Left kidney (tissue), 2 donors: Measurements from ENCODE around the gene HMCN2. TPM values are rescaled to one million over a fixed set of nuclear protein-coding genes. Genes with fewer than 3 reads are reported as not detected.
"Not testable (repeated sequence)": the region's sequence is repeated elsewhere in the genome, so short reads cannot be mapped to it uniquely, and the experiment has no call there.

Experiments used
- DNase-seq: peaks from one replicate; pipeline ENCODE4 v3.0.0-alpha.2; 2013
- polyA plus RNA-seq: library from polyadenylated mRNA; unstranded; fragments of 120-200 nt; gene quantifications from one replicate; pipeline ENCODE4 v1.2.1, GENCODE V29; 2013; ENCODE audit not compliant: insufficient read length

HMCN2 gene
- polyA plus RNA-seq, 1 donor = 0.98 TPM

GRCh38 chr9:130432796-130433167, 167.2 kb downstream of the HMCN2 start:
- no peak for DNase-seq

- DNase-seq = no peak
These were observed 167.8 kb downstream of the HMCN2 start for GRCh38 chr9:130433168-130433946.

DNA sequence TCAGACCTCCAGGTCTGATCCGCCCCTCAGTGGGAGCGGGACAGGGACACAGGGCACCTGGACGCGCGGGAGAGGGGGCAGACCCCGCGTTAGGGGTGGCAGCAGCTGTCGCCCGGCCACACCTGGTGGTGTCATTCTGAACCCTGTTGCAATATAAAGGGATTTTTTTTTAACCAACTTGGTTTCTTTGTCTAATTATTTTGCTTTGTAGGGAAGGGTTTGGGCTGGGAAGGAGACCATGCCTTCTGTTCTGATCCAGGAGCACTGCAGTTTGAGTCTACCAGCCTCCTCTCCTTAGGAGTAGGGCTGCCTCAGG, 168.3 kb downstream of the HMCN2 start:
- DNase-seq = no peak

GRCh38 chr9:130434656-130435055, 169.1 kb downstream of the HMCN2 start:
- DNase-seq = not testable (repeated sequence)

DNA sequence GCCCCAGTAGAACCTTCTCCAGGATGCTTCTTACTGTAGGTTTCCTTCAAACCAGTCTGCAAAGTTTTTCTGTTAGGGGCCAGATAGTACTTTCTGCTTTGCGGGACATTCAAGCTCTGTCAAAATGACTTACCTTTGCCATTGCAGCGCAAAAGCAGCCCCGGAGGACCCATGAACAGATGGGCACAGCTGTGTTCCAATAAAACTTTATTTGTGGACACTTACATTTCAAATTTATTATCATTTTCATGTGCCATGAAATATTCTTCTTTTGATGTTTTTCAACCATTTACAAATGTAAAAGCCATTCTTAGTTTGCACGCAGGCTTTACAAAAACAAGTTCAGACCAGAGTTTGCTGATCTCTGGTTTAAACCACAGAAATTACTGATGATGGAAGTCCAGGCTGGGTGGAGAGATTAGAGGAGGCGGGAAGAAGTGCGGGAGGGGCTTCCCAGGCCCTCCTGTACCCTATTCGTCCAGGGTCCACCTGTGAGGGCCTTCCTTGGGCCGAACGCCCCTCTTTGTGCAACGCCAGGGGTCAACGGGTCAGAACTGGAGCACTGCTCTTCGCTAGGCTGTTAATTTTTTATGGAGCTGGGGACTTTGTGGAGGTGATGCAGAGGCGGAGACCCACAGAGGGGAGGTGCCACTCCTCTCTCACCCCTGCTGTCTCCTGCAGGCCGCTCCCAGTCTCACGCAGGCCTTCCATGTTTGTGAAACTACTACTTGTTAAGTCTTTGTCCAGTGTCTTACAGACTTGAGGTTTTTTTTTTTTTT, 171.6 kb downstream of the HMCN2 start:
- no peak for DNase-seq

DNA sequence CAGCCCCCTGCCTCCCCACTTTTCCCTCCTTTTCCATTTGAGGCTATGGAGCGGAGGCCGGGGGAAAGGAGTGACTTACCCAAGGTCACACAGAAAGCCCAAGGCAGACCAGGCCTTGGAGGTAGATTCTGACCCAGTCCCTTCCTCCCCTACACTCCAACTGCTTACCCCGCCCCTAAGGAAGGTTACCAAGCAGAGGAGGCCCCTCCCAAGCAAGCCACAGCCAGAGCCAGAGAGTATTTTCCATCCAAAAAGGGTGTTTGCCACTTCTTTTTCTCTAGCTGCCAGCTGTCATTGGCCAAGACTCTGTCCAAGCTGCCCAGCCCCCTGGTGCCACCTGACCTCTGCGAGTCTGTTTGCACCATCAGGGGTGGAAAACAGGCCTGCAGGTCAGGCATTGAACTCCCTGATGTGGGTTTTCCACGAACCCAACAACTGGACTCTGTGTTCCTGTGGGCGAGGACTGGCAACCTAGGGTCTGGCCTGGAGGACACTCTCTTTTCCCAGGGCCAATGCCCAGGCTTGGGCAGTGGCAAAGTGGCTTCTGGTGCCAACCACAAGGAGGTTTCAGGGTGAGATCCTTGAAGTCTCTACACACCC, 172.9 kb downstream of the HMCN2 start:
- no peak for DNase-seq

DNA sequence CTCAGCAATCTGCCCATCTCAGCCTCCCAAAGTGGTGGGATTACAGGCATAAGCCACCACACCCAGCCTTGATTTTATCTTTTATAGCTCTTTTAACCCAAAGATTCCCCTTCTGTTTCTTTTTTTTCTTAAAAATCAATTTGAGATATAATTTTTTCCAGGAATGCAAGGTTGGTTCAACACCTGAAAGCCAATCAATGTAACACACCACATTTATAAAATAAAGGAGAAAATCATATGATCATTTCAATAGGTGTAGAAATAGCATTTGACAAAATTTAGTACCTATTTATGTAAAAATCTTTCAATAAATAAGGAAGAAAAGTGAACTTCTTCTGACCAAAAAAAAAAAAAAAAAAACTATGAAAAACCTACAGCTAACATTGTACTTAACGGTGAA, 175.5 kb downstream of the HMCN2 start:
- DNase-seq = no peak

DNA sequence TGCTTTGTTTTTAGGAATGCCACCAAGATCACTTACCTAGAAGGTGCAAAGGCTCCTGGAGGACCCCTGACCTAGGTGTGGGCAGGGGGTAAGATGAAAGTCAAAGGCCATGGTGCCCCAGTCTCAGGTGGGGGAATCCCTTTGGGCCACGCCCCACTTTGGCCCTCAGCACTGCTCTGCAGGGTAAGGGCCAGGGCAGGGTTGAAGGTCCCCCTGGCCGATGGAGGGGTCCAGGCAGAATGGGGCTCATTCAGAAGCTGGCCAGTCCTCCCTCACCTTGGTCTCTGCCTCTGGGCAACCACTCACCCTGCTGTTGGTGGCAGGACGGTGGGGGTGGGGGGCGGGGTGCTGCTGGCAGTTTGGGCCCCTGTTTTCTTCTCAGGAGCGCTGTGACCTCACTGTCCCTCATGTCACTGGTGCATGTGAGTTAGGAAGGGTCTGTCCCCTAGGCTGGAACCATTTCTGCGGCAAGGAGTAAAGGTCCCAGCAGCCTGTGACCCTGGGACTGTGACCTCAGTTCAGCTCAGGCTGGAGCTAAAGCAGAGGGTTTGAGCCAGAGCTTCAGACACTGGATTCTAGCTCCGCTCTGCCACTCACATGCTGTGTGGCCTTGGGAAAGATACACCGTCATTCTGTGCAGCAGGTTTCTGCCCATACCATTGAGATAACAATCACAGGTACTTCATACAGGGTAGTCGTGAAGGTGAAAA, 177.3 kb downstream of the HMCN2 start:
- no peak for DNase-seq

DNA sequence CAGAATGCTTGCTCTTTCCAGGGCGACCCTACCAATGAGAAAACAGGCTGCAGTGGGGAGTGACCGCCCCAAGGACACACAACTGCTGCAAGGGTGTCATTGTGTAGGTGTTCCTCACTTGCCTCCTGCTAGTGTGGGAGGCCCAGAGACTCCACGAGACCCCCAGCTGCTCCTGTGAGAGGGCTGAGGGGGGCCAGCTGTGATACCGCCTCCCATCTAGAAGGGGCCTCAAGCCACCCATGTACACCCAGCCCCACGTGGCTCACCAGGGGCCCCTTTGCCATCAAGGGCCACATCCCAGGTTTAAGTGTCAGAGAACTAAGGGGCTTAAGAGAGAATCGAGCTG, 177.9 kb downstream of the HMCN2 start:
- no peak for DNase-seq

GRCh38 chr9:130443840-130444492, 178.4 kb downstream of the HMCN2 start:
- no peak for DNase-seq

GRCh38 chr9:130444565-130445221, 179.1 kb downstream of the HMCN2 start, which contains the start of gene ASS1:
Gene ASS1, plus strand, starts transcription at chr9:130444961. Its CDS starts 7,268 bp downstream, at chr9:130452229.
- no peak for DNase-seq

GRCh38 chr9:130445268-130445983, 179.9 kb downstream of the HMCN2 start:
- DNase-seq = no peak

- no peak for DNase-seq
These were observed 180.7 kb downstream of the HMCN2 start for GRCh38 chr9:130446101-130446861.

GRCh38 chr9:130447193-130447816, 181.7 kb downstream of the HMCN2 start:
- no peak for DNase-seq

GRCh38 chr9:130448035-130448624, 182.6 kb downstream of the HMCN2 start:
- DNase-seq = no peak

GRCh38 chr9:130448771-130449603, 183.4 kb downstream of the HMCN2 start:
- DNase-seq = no peak

DNA sequence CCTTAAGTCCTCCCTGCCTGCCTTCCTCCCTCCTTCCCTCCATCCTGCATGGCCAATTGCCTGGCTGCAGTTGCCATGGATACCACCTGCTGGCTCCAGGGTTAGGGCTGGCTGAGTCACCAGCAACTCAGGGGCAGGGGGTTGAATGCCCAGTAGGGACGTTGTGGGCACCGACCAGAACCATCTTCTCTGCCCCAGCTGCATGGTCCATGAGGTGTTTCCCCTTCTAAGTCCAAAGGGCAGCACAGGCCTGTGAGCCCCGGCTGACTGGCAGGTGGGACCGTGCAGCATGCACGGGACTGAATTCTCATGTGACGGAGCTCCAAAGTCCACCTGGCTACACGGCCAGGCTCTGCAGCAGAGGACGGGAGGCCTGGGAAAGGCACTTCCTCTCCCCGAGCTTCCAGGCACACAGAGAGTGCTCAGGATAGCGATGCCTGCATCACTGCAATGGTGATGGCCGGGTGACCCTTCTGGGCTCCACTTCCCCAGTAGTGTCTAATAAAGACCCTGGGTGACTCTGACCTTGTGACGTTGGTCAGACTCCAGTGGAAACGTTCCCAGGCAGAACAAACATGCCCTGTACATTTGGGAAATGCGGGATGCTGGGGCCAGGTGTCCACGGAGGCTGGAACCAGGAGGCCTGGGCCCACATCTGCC, 184.9 kb downstream of the HMCN2 start:
- no peak for DNase-seq

- no peak for DNase-seq
These were observed 185.4 kb downstream of the HMCN2 start for GRCh38 chr9:130451004-130451390.
